Neural cell (in vitro differentiated cells): ENCODE results near the gene GRK7. TPM values are rescaled to one million over a fixed set of nuclear protein-coding genes. Genes with fewer than 3 reads are reported as not detected.

ENCODE experiments used
- H2AFZ ChIP-seq: fragments of 200-600, 300-800 bp; sonication (generic), shearing (Covaris generic); 2 replicates; pipeline ENCODE4 v1.6.0; 2014; ENCODE audit warnings: low read depth, mild to moderate bottlenecking, antibody characterized with exemption, low read length, moderate library complexity
- H3F3A ChIP-seq: fragments of 200-600 bp; shearing (Covaris generic); 2 replicates; pipeline ENCODE4 v1.6.1; 2016; ENCODE audit warnings: mild to moderate bottlenecking, moderate library complexity, mixed read lengths, antibody characterized with exemption, low read length; ENCODE audit not compliant: insufficient read depth, poor library complexity, severe bottlenecking
- H3K27ac ChIP-seq: fragments of 200-600, 300-800 bp; sonication (generic), shearing (Covaris generic); 2 replicates; pipeline ENCODE4 v1.5.1; 2014; ENCODE audit warnings: mild to moderate bottlenecking, low read length, moderate library complexity
- H3K27me3 ChIP-seq: fragments of 300-800, 200-600 bp; sonication (generic), shearing (Covaris generic); 2 replicates; pipeline ENCODE4 v1.6.0; 2014; ENCODE audit warnings: mild to moderate bottlenecking, low read depth, low read length, moderate library complexity; ENCODE audit not compliant: insufficient read depth
- H3K36me3 ChIP-seq: fragments of 300-800, 200-600 bp; sonication (generic), shearing (Covaris generic); 2 replicates; pipeline ENCODE4 v1.5.1; 2014; ENCODE audit warnings: mild to moderate bottlenecking, antibody characterized with exemption, low read length, moderate library complexity; ENCODE audit not compliant: insufficient read depth
- H3K4me2 ChIP-seq: fragments of 300-800, 200-600 bp; sonication (generic), shearing (Covaris generic); 2 replicates; pipeline ENCODE4 v1.6.0; 2014; ENCODE audit warnings: mild to moderate bottlenecking, low read length
- H3K4me3 ChIP-seq: fragments of 300-800, 200-600 bp; sonication (generic), shearing (Covaris generic); 2 replicates; pipeline ENCODE4 v1.5.1; 2014; ENCODE audit warnings: mild to moderate bottlenecking, low read length, moderate library complexity
- H3K79me2 ChIP-seq: fragments of 200-600 bp; shearing (Covaris generic); replicated peaks from 2 replicates; pipeline ENCODE4 v1.6.0; 2014; ENCODE audit warnings: mild to moderate bottlenecking, low read length, moderate library complexity; ENCODE audit not compliant: insufficient read depth
- H3K9ac ChIP-seq: fragments of 300-800, 200-600 bp; sonication (generic), shearing (Covaris generic); 2 replicates; pipeline ENCODE4 v1.6.1; 2016; ENCODE audit warnings: mild to moderate bottlenecking, low read length, mixed read lengths
- H3K9me2 ChIP-seq: fragments of 200-600 bp; shearing (Covaris generic); 2 replicates; pipeline ENCODE4 v1.6.1; 2016; ENCODE audit warnings: mild to moderate bottlenecking, low read length, mixed read lengths; ENCODE audit not compliant: insufficient read depth
- H3K9me3 ChIP-seq: fragments of 200-600, 300-800 bp; sonication (generic), shearing (Covaris generic); 2 replicates; pipeline ENCODE4 v1.6.1; 2016; ENCODE audit warnings: mild to moderate bottlenecking, mixed run types, low read length, moderate library complexity, mixed read lengths
- H4K20me1 ChIP-seq: fragments of 200-600 bp; shearing (Covaris generic); 2 replicates; pipeline ENCODE4 v1.6.1; 2016; ENCODE audit warnings: mild to moderate bottlenecking, mixed run types; ENCODE audit not compliant: insufficient read depth
- CTCF ChIP-seq: fragments of 450-650 bp; IDR thresholded peaks from 2 replicates; pipeline ENCODE4 v1.5.1; 2014; ENCODE audit warnings: antibody characterized with exemption, mild to moderate bottlenecking, moderate library complexity; ENCODE audit not compliant: poor library complexity, severe bottlenecking
- EP300 ChIP-seq: fragments of 450-650 bp; conservative IDR thresholded peaks from 2 replicates; pipeline ENCODE4 v1.6.1; 2014; ENCODE audit warnings: antibody characterized with exemption, mild to moderate bottlenecking, moderate library complexity; ENCODE audit not compliant: poor library complexity, severe bottlenecking
- EZH2 ChIP-seq: fragments of 200-600, 300-800 bp; shearing (Covaris generic), sonication (generic); IDR thresholded peaks from 2 replicates; pipeline ENCODE4 v1.6.1; 2014; ENCODE audit warnings: antibody characterized with exemption, low read length, borderline replicate concordance, mild to moderate bottlenecking; ENCODE audit not compliant: insufficient read depth, poor library complexity, severe bottlenecking
- MXI1 ChIP-seq: fragments of 450-650 bp; conservative IDR thresholded peaks from 2 replicates; pipeline ENCODE4 v1.6.1; 2014; ENCODE audit warnings: antibody characterized with exemption, mild to moderate bottlenecking; ENCODE audit not compliant: poor library complexity, severe bottlenecking
- POLR2AphosphoS5 ChIP-seq: IDR thresholded peaks from 2 replicates; pipeline ENCODE4 v1.6.1; 2012
- RAD21 ChIP-seq: fragments of 450-650 bp; conservative IDR thresholded peaks from 2 replicates; pipeline ENCODE4 v1.6.1; 2014; ENCODE audit warnings: antibody characterized with exemption, mild to moderate bottlenecking, moderate library complexity
- REST ChIP-seq: IDR thresholded peaks from 2 replicates; pipeline ENCODE4 v1.6.1; 2012; ENCODE audit warnings: borderline replicate concordance
- SMC3 ChIP-seq: fragments of 450-650 bp; conservative IDR thresholded peaks from 2 replicates; pipeline ENCODE4 v1.6.1; 2014; ENCODE audit warnings: antibody characterized with exemption, mild to moderate bottlenecking, moderate library complexity; ENCODE audit not compliant: poor library complexity
- TAF1 ChIP-seq: IDR thresholded peaks from 2 replicates; pipeline ENCODE4 v1.6.1; 2012; ENCODE audit warnings: low read depth
- polyA minus RNA-seq: library from RNA; depleted of rRNA, polyadenylated mRNA; stranded (reverse); fragments of >200 nt; gene quantifications from 2 replicates; pipeline ENCODE4 v1.2.3, GENCODE V29; 2014
- polyA plus RNA-seq: library from polyadenylated mRNA; depleted of rRNA; stranded (reverse); fragments of >200 nt; gene quantifications from 2 replicates; pipeline ENCODE4 v1.2.3, GENCODE V29; 2014

Gene GRK7
- polyA plus RNA-seq: 0.16 TPM in 1 of 2 replicates, not detected in the other
- polyA minus RNA-seq: not detected in 2 replicates

- H3F3A ChIP-seq: no peaks in the 10 kb centered on the region
- no peak for TF ChIP-seq EZH2
- no peak within 1 kb of the TSS for H3K9ac ChIP-seq
- H3K27me3 ChIP-seq: no peaks in the 10 kb centered on the region
- no peak within 1 kb of the TSS for H2AFZ ChIP-seq
- no peaks in the 10 kb centered on the region for H4K20me1 ChIP-seq
- no peaks in the 10 kb centered on the region for H3K36me3 ChIP-seq
- H3K9me3 ChIP-seq: no peaks in the 10 kb centered on the region
- H3K9me2 ChIP-seq: no peaks in the 10 kb centered on the region
- no peak within 1 kb of the TSS for H3K27ac ChIP-seq
- no peak within 1 kb of the TSS for H3K4me3 ChIP-seq
- H3K79me2 ChIP-seq: no peaks in the 10 kb centered on the region
- H3K4me2 ChIP-seq: no peak within 1 kb of the TSS
These were observed at the start of gene GRK7 for GRCh38 chr3:141763088-141763750. GRK7 (plus strand) TSS chr3:141763408; CDS start chr3:141778285, 14,877 bp downstream.

GRCh38 chr3:141714671-141715070 is 48.5 kb upstream of the GRK7 start:
- TF ChIP-seq EP300 (no peak), RAD21 (no peak), EZH2 (no peak), SMC3 (no peak), MXI1 (no peak), TAF1 (no peak), CTCF (no peak), REST (no peak), POLR2AphosphoS5 (no peak)
- Histone ChIP-seq H3K4me3 (no peak overlapping the region), H3K36me3 (no peaks in the 10 kb centered on the region), H3K4me2 (no peak overlapping the region), H3K27ac (no peak overlapping the region), H3K9me2 (no peaks in the 10 kb centered on the region), H4K20me1 (no peaks in the 10 kb centered on the region), H3K27me3 (no peaks in the 10 kb centered on the region), H3K9me3 (no peaks in the 10 kb centered on the region), H2AFZ (no peak overlapping the region), H3K79me2 (no peaks in the 10 kb centered on the region), H3K9ac (no peak overlapping the region), H3F3A (no peaks in the 10 kb centered on the region)
